Dermis blood vessel endothelial cell (primary cell): Measurements from ENCODE around the gene GAB1. TPM values are rescaled to one million over a fixed set of nuclear protein-coding genes. Genes with fewer than 3 reads are reported as not detected.

Source experiments
- DNase-seq: peaks from one replicate; pipeline ENCODE4 v3.0.0; 2010
- total RNA-seq: library from RNA; depleted of rRNA; stranded (reverse); fragments of >200 nt; gene quantifications from 2 replicates; pipeline ENCODE4 v1.2.3, GENCODE V29; 2014

GAB1 gene
- total RNA-seq, 1 donor from 2014 or later: 34.5 TPM

- DNase-seq: peak; percentile 75
Observed at GRCh38 chr4:143420227-143420626, 83.6 kb downstream of the GAB1 start.

- no peak for DNase-seq
Observed at GRCh38 chr4:143421609-143422008, 84.9 kb downstream of the GAB1 start.

GRCh38 chr4:143424276-143424675 is 87.6 kb downstream of the GAB1 start:
- no peak for DNase-seq

- no peak for DNase-seq
Observed at GRCh38 chr4:143431526-143432257, 95.0 kb downstream of the GAB1 start.

GRCh38 chr4:143432258-143432591 is 95.5 kb downstream of the GAB1 start:
- no peak for DNase-seq

- DNase-seq: no peak
Observed at GRCh38 chr4:143433231-143433630, 96.6 kb downstream of the GAB1 start.

- no peak for DNase-seq
Observed at GRCh38 chr4:143435955-143436354, 99.3 kb downstream of the GAB1 start.

GRCh38 chr4:143437476-143437875 is 100.8 kb downstream of the GAB1 start:
- no peak for DNase-seq

- no peak for DNase-seq
Observed at GRCh38 chr4:143437937-143438336, 101.3 kb downstream of the GAB1 start.

GRCh38 chr4:143438710-143439109 is 102.0 kb downstream of the GAB1 start:
- peak; percentile 43 for DNase-seq

GRCh38 chr4:143441109-143441508 is 104.4 kb downstream of the GAB1 start:
- DNase-seq: no peak

GRCh38 chr4:143441678-143442077 is 105.0 kb downstream of the GAB1 start:
- peak; percentile 4 for DNase-seq

GRCh38 chr4:143443728-143444127 is 107.1 kb downstream of the GAB1 start:
- DNase-seq: no peak

- DNase-seq: no peak
Observed at GRCh38 chr4:143451186-143451585, 114.5 kb downstream of the GAB1 start.

GRCh38 chr4:143455211-143455610 is 118.5 kb downstream of the GAB1 start:
- DNase-seq: no peak

GRCh38 chr4:143458966-143459365 is 122.3 kb downstream of the GAB1 start:
- no peak for DNase-seq

GRCh38 chr4:143473334-143474126 is 136.9 kb downstream of the GAB1 start:
- no peak for DNase-seq

GRCh38 chr4:143477487-143477886 is 140.8 kb downstream of the GAB1 start:
- no peak for DNase-seq

- no peak for DNase-seq
Observed at GRCh38 chr4:143481361-143481760, 144.7 kb downstream of the GAB1 start.

GRCh38 chr4:143482840-143483239 is 146.2 kb downstream of the GAB1 start:
- peak; percentile 77 for DNase-seq

- DNase-seq: no peak
Observed at GRCh38 chr4:143486314-143486713, 149.6 kb downstream of the GAB1 start.

GRCh38 chr4:143488687-143489086 is 152.0 kb downstream of the GAB1 start:
- no peak for DNase-seq

GRCh38 chr4:143489106-143489505 is 152.4 kb downstream of the GAB1 start:
- DNase-seq: no peak

GRCh38 chr4:143498021-143498420 is 161.3 kb downstream of the GAB1 start:
- no peak for DNase-seq
